Activated B cell treated with CpG ODN at 0.5 μM for 24 hours (primary cell): ENCODE data around the gene CHMP6. TPM values are rescaled to one million over a fixed set of nuclear protein-coding genes. Genes with fewer than 3 reads are reported as not detected.

Source experiments
- ATAC-seq: fragments of 200-7000 bp; cut with Tn5 transposase; one replicate; pipeline ENCODE4 v1.10.0; 2021; ENCODE audit warnings: low read depth, mild to moderate bottlenecking, moderate library complexity
- CTCF ChIA-PET: fragments of 350-600 bp; sonication (Branson Sonifier 250); formaldehyde crosslinking; loops from one replicate; lab custom pipeline; 2021; ENCODE audit warnings: antibody characterized with exemption; lab: Charles Lee
- POLR2A ChIA-PET: fragments of 350-600 bp; sonication (Branson Sonifier 250); formaldehyde crosslinking; loops from one replicate; lab custom pipeline; 2021; ENCODE audit warnings: antibody characterized with exemption; lab: Charles Lee
- DNase-seq: peaks from one replicate; pipeline ENCODE4 v3.0.0; 2022
- H3K27ac Mint-ChIP-seq: one replicate; pipeline ENCODE4 v1.8.0; 2020; ENCODE audit warnings: mixed read lengths
- H3K27me3 Mint-ChIP-seq: one replicate; pipeline ENCODE4 v1.8.0; 2021; ENCODE audit warnings: mixed read lengths
- H3K36me3 Mint-ChIP-seq: one replicate; pipeline ENCODE4 v1.8.0; 2021; ENCODE audit warnings: low read depth, mixed read lengths
- H3K4me1 Mint-ChIP-seq: one replicate; pipeline ENCODE4 v1.8.0; 2021; ENCODE audit warnings: mixed read lengths
- H3K4me3 Mint-ChIP-seq: one replicate; pipeline ENCODE4 v1.8.0; 2020; ENCODE audit warnings: mild to moderate bottlenecking, mixed read lengths
- H3K9me3 Mint-ChIP-seq: one replicate; pipeline ENCODE4 v1.8.0; 2020; ENCODE audit warnings: mixed read lengths
- intact Hi-C: fragments of 100-400 bp; cut with micrococcal nuclease; formaldehyde crosslinking; loops from one replicate; pipeline ENCODE4 v1.15.1; 2024
- total RNA-seq: library from RNA; stranded (reverse); gene quantifications from 2 replicates; pipeline ENCODE4 v1.2.3, GENCODE V29; 2022
- TF ChIP-seq, protein P1 (sequence below): fragments of 200-600 bp; IDR thresholded peaks from one replicate; pipeline ENCODE4 v1.8.0; 2022; ENCODE audit warnings: antibody characterized with exemption, mild to moderate bottlenecking

Gene CHMP6
- total RNA-seq, 1 donor from 2014 or later = 36.6 TPM

DNA sequence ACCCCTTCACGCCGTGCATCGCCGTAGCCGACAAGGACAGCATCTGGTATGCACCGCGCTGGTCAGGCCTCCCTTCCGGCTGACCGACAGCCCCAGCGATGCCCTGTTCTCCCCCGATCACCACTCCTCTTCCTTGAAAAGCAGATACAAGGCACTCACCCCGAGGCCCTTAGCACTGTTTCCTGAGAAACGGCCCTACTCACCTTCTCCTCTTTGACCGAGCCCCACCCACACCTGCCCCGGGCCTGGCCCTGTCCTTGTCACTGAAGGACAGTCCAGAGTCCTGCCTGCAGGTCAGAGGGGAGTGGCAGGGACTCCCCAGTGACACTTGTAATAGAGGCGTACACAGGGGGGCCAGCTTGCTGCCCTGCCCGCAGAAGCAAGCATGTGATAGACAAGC, 45.9 kb upstream of the CHMP6 start:
- Mint-ChIP-seq H3K4me1 (peaks cover 7% of the 10 kb centered on the region), H3K36me3 (peaks cover 46% of the 10 kb centered on the region), H3K27ac (no peak overlapping the region), H3K9me3 (no peaks in the 10 kb centered on the region), H3K4me3 (no peak overlapping the region), H3K27me3 (no peaks in the 10 kb centered on the region)
- intact Hi-C loops = no loop called here
- TF ChIP-seq, protein P1, sequence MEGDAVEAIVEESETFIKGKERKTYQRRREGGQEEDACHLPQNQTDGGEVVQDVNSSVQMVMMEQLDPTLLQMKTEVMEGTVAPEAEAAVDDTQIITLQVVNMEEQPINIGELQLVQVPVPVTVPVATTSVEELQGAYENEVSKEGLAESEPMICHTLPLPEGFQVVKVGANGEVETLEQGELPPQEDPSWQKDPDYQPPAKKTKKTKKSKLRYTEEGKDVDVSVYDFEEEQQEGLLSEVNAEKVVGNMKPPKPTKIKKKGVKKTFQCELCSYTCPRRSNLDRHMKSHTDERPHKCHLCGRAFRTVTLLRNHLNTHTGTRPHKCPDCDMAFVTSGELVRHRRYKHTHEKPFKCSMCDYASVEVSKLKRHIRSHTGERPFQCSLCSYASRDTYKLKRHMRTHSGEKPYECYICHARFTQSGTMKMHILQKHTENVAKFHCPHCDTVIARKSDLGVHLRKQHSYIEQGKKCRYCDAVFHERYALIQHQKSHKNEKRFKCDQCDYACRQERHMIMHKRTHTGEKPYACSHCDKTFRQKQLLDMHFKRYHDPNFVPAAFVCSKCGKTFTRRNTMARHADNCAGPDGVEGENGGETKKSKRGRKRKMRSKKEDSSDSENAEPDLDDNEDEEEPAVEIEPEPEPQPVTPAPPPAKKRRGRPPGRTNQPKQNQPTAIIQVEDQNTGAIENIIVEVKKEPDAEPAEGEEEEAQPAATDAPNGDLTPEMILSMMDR = no peak
- CTCF ChIA-PET = no interaction called here
- no peak for ATAC-seq
- POLR2A ChIA-PET = no interaction called here
- DNase-seq = no peak

GRCh38 chr17:80946449-80946848, 45.2 kb upstream of the CHMP6 start:
- H3K27me3 Mint-ChIP-seq = no peaks in the 10 kb centered on the region
- no peak overlapping the region for H3K27ac Mint-ChIP-seq
- POLR2A ChIA-PET = interaction anchor here (0.5 kb wide), 1 partner anchor 530 kb away, joined by 5 read pairs; no protein-coding TSS in a partner anchor
- CTCF ChIA-PET = no interaction called here
- H3K4me3 Mint-ChIP-seq = no peak overlapping the region
- ATAC-seq (no peak), DNase-seq (no peak)
- peaks cover 45% of the 10 kb centered on the region for H3K36me3 Mint-ChIP-seq
- TF ChIP-seq, protein P1 = no peak
- intact Hi-C loops = no loop called here
- H3K4me1 Mint-ChIP-seq = peaks cover 2% of the 10 kb centered on the region
- H3K9me3 Mint-ChIP-seq = no peaks in the 10 kb centered on the region

DNA sequence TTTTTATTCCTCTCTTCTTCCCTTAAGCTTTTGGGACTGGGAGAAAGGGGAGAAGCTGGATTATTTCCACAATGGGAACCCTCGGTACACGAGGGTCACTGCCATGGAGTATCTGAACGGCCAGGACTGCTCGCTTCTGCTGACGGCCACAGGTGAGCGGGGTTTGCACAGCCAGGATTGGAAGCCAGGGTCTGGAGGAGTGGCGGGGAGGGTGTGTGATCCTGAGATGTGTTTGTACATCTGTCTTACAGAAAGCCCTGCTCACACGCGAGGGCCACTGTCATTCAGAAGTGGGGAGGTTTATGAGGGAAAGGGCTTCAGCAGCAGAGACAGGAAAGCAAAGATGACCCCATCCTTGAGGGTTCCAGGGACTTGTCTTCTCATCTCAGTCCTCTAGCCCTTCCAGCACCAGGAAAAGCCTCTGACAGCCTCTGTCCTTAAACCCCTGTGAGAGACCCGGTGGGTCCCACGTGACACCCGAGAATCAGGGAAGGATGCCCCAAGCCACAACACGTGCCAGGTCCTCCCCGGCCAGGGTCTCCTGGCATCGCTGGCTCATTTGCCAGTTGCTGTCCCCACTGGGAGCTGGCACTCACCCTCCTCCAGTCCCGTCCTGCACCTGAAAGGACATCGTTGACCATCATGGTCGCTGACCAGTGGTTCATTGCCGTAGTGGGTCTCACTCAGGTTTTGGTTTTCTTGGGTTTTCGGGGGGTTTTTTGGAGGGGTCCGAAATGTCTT, 44.3 kb upstream of the CHMP6 start:
- H3K9me3 Mint-ChIP-seq = no peaks in the 10 kb centered on the region
- intact Hi-C loops = no loop called here
- CTCF ChIA-PET = no interaction called here

GRCh38 chr17:80948019-80948975, 43.3 kb upstream of the CHMP6 start:
- intact Hi-C loops = no loop called here
- POLR2A ChIA-PET = interaction anchor here (1.1 kb wide), 1 partner anchor 29 kb away, joined by 6 read pairs; no protein-coding TSS in a partner anchor
- DNase-seq (no peak), ATAC-seq (no peak)
- TF ChIP-seq, protein P1 = no peak
- H3K27ac Mint-ChIP-seq = no peak overlapping the region
- peaks cover 42% of the 10 kb centered on the region for H3K36me3 Mint-ChIP-seq
- no peaks in the 10 kb centered on the region for H3K27me3 Mint-ChIP-seq
- CTCF ChIA-PET = interaction anchor here (1.1 kb wide), 1 partner anchor 83 kb away, joined by 3 read pairs; no protein-coding TSS in a partner anchor
- peaks cover 4% of the 10 kb centered on the region for H3K4me1 Mint-ChIP-seq
- H3K4me3 Mint-ChIP-seq = no peak overlapping the region
- H3K9me3 Mint-ChIP-seq = no peaks in the 10 kb centered on the region

More for the DNA sequence above, 44.3 kb upstream of the CHMP6 start:
- no peak overlapping the region for H3K27ac Mint-ChIP-seq
- H3K4me3 Mint-ChIP-seq = no peak overlapping the region
- H3K36me3 Mint-ChIP-seq = peaks cover 45% of the 10 kb centered on the region
- TF ChIP-seq, protein P1 = no peak
- DNase-seq = no peak
- H3K4me1 Mint-ChIP-seq = peaks cover 1% of the 10 kb centered on the region
- POLR2A ChIA-PET = no interaction called here
- ATAC-seq = no peak
- no peaks in the 10 kb centered on the region for H3K27me3 Mint-ChIP-seq
